ENCODE results near the gene FRMPD4.

- TF ChIP-seq EZH2phosphoT487 (IDR thresholded peaks at IDR 0.05; ENCODE audit: low read length): no peak
- no peak for TF ChIP-seq CTCF (IDR thresholded peaks at IDR 0.05; ENCODE audit: low read length)
- no peak for TF ChIP-seq EZH2 (optimal IDR thresholded peaks at IDR 0.05; ENCODE audit: low read depth, low read length)
Measured at GRCh38 chrX:12149670-12150407, 11.6 kb downstream of the FRMPD4 start.
